Upper lobe of left lung (tissue), 4 donors: ENCODE data around the gene ERG.

Source experiments
- CTCF ChIP-seq, 6 experiments: fragments of 450-650 bp in 4 of 6; fragments of 200-600 bp in 2 of 6; sonication (generic) in 2 of 6; IDR thresholded peaks; one replicate each; pipeline ENCODE4 v1.5.1; 2016 to 2019; ENCODE audit warnings: antibody characterized with exemption in 6 of 6
- EP300 ChIP-seq, 4 donors: sonication (generic); formaldehyde crosslinking; IDR thresholded peaks; one replicate each; pipeline ENCODE4 v1.5.1; 2017; ENCODE audit warnings: antibody characterized with exemption in 4 of 4, control low read depth in 2 of 4
- POLR2A ChIP-seq, 4 donors: fragments of 450-650 bp; IDR thresholded peaks; one replicate each; pipeline ENCODE4 v1.5.1; 2016 to 2017; ENCODE audit warnings: antibody characterized with exemption in 4 of 4, mild to moderate bottlenecking in 2 of 4
- POLR2AphosphoS5 ChIP-seq, 2 donors: sonication (generic); formaldehyde crosslinking; IDR thresholded peaks; one replicate each; pipeline ENCODE4 v1.5.1; 2017; ENCODE audit warnings: antibody characterized with exemption in 2 of 2

GRCh38 chr21:38429011-38429410 is 69.3 kb downstream of the ERG start:
- no peak for TF ChIP-seq CTCF (IDR thresholded peaks at IDR 0.05)
- TF ChIP-seq POLR2A (IDR thresholded peaks at IDR 0.05) = no peak
- TF ChIP-seq EP300 (IDR thresholded peaks at IDR 0.05) = no peak
- TF ChIP-seq POLR2AphosphoS5 (IDR thresholded peaks at IDR 0.05) = no peak
